Urothelium cell line (cell line): ENCODE results near the gene PGM2.
"Not testable (repeated sequence)": the region's sequence is repeated elsewhere in the genome, so short reads cannot be mapped to it uniquely, and the experiment has no call there.

ENCODE experiments used
- DNase-seq: peaks from one replicate; pipeline ENCODE4 v3.0.0; 2011; ENCODE audit warnings: low spot score, mixed read lengths
- FAIRE-seq: peaks from 2 replicates; lab custom pipeline; 2011; peaks lifted over from hg19 to GRCh38; lab: Jason Lieb, UNC

The PGM2 gene

GRCh38 chr4:37816006-37816405 lies 10.5 kb upstream of the PGM2 start:
- DNase-seq, result no peak
- FAIRE-seq, result no peak

- no peak for DNase-seq
- FAIRE-seq, result peak; percentile 52
These were observed 9.8 kb upstream of the PGM2 start for GRCh38 chr4:37816719-37817118.

- FAIRE-seq (no peak), DNase-seq (no peak)
These were observed 7.7 kb upstream of the PGM2 start for GRCh38 chr4:37818752-37819151.

GRCh38 chr4:37820458-37820857 lies 6.0 kb upstream of the PGM2 start:
- FAIRE-seq, result not testable (repeated sequence)

GRCh38 chr4:37821953-37822605 lies 4.4 kb upstream of the PGM2 start:
- DNase-seq (no peak), FAIRE-seq (no peak)

More at GRCh38 chr4:37820458-37820857, 6.0 kb upstream of the PGM2 start:
- not testable (repeated sequence) for DNase-seq

- not testable (repeated sequence) for DNase-seq, FAIRE-seq
These were observed 985 bp upstream of the PGM2 start for GRCh38 chr4:37825501-37825900.

- no peak for DNase-seq
- no peak for FAIRE-seq
These were observed 555 bp upstream of the PGM2 start for GRCh38 chr4:37825968-37826294.

- DNase-seq (peak; percentile 30), FAIRE-seq (no peak)
These were observed 672 bp downstream of the PGM2 start for GRCh38 chr4:37827030-37827685.

- DNase-seq, result no peak
- FAIRE-seq, result no peak
These were observed 1.4 kb downstream of the PGM2 start for GRCh38 chr4:37827802-37828321.

- DNase-seq (no peak), FAIRE-seq (no peak)
These were observed 2.4 kb downstream of the PGM2 start for GRCh38 chr4:37828843-37829242.

GRCh38 chr4:37830640-37831039 lies 4.2 kb downstream of the PGM2 start:
- DNase-seq, result no peak
- no peak for FAIRE-seq

- no peak for FAIRE-seq
- no peak for DNase-seq
These were observed 8.5 kb downstream of the PGM2 start for GRCh38 chr4:37835031-37835430.

- FAIRE-seq, result no peak
- DNase-seq, result no peak
These were observed 9.3 kb downstream of the PGM2 start for GRCh38 chr4:37835806-37836205.

GRCh38 chr4:37836274-37836673 lies 9.8 kb downstream of the PGM2 start:
- FAIRE-seq, result no peak
- DNase-seq, result no peak

GRCh38 chr4:37836838-37837440 lies 10.5 kb downstream of the PGM2 start:
- FAIRE-seq (peak; percentile 17), DNase-seq (no peak)

- DNase-seq (peak; percentile 17), FAIRE-seq (no peak)
These were observed 11.0 kb downstream of the PGM2 start for GRCh38 chr4:37837446-37837845.

GRCh38 chr4:37839426-37839825 lies 12.9 kb downstream of the PGM2 start:
- FAIRE-seq (no peak), DNase-seq (no peak)

GRCh38 chr4:37844204-37844603 lies 17.7 kb downstream of the PGM2 start:
- FAIRE-seq (no peak), DNase-seq (no peak)

- no peak for DNase-seq
- no peak for FAIRE-seq
These were observed 18.7 kb downstream of the PGM2 start for GRCh38 chr4:37845201-37845600.

- FAIRE-seq (no peak), DNase-seq (peak; percentile 13)
These were observed 20.9 kb downstream of the PGM2 start for GRCh38 chr4:37847311-37847884.

GRCh38 chr4:37852376-37852775 lies 25.9 kb downstream of the PGM2 start:
- DNase-seq (no peak), FAIRE-seq (no peak)

- FAIRE-seq (no peak), DNase-seq (no peak)
These were observed 31.6 kb downstream of the PGM2 start for GRCh38 chr4:37858112-37858511.
